LNCaP clone FGC (cell line): Measurements from ENCODE around the gene NPM3.
A peak's percentile ranks its signal among the peaks of the same experiment; 100 is the strongest.

Experiments
- DNase-seq: peaks from one replicate; pipeline ENCODE4 v3.0.0-alpha.2; 2011; ENCODE audit warnings: low read depth
- H3K4me3 ChIP-seq: 2 replicates; pipeline ENCODE4 v1.5.1; 2011; ENCODE audit warnings: mild to moderate bottlenecking, low read depth, low read length, control low read depth
- TF ChIP-seq, protein P1 (sequence below): IDR thresholded peaks from 2 replicates; pipeline ENCODE4 v1.5.1; 2012; ENCODE audit warnings: mild to moderate bottlenecking; ENCODE audit not compliant: control insufficient read depth, insufficient read depth; ENCODE audit errors: extremely low read depth

Gene NPM3, protein sequence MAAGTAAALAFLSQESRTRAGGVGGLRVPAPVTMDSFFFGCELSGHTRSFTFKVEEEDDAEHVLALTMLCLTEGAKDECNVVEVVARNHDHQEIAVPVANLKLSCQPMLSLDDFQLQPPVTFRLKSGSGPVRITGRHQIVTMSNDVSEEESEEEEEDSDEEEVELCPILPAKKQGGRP

DNA sequence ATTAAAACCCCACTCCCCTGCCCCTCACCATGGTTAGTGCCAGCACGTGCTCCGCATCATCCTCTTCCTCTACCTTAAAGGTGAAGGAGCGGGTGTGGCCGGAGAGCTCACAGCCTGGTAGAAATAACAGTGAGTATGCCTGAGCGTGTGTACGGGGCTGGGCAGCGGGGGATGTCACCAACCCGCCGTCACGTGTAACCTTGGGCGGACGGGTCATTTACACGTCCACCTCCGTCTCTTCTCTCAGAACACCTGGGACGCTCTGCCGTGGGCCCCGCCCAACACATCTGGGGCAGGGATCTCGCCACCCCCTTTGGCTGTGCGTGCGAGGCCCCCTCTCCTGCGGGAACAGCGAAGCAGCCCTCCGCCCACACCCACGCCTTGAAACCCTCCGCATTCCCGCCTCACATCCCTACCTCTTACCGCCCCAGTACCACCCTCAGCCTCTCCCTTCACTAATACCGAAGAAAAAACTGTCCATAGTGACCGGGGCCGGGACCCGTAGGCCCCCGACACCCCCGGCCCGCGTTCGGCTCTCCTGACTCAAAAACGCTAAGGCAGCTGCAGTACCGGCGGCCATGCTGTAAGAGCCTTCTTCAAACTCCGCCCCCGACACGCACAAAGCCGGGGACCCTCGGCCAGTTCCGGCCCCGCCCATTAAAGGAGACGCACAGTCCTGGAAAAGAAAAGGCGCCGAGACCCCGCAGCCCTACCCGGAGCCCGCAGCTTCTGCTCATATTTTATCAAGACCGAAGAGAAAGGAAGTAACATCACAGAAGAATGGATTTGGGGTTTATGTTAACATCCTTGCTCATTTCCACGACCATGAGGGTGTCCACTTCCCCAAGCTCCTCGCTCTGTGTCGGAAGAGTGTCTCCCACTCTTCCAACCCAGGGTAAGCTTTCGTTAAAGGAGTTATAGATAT lies at the start of gene NPM3:
TSS of gene NPM3 (minus strand) at position 636 of the 925 bp plus-strand sequence. CDS start at position 580, 56 bp downstream.
- peak within 1 kb of the TSS; percentile 64 for H3K4me3 ChIP-seq
- peak; percentile 26 for DNase-seq
- TF ChIP-seq, protein P1, sequence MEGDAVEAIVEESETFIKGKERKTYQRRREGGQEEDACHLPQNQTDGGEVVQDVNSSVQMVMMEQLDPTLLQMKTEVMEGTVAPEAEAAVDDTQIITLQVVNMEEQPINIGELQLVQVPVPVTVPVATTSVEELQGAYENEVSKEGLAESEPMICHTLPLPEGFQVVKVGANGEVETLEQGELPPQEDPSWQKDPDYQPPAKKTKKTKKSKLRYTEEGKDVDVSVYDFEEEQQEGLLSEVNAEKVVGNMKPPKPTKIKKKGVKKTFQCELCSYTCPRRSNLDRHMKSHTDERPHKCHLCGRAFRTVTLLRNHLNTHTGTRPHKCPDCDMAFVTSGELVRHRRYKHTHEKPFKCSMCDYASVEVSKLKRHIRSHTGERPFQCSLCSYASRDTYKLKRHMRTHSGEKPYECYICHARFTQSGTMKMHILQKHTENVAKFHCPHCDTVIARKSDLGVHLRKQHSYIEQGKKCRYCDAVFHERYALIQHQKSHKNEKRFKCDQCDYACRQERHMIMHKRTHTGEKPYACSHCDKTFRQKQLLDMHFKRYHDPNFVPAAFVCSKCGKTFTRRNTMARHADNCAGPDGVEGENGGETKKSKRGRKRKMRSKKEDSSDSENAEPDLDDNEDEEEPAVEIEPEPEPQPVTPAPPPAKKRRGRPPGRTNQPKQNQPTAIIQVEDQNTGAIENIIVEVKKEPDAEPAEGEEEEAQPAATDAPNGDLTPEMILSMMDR, result no peak

DNA sequence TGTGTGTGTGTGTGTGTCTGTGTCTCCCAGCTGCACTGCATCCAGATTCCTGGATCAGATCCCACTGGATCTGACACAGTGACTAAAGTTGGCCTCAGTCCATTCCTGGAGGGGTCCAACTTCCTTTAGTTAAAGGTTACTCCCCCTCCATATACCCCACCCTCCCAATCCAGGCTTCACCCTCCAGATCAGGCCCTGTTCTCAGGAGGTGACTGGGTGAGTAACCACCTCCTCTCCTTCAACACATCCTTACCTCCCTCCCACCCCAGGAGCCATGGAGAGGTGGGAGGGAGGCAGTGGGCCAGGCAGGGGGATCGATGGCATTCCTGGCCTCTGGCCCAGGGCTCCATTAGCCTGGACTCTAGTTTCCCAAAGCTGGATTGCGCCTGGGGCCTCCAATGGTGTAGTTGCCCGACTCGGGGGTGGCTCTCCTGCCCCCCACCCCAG lies 49.1 kb upstream of the NPM3 start:
- no peak for DNase-seq
- no peak overlapping the region for H3K4me3 ChIP-seq
- TF ChIP-seq, protein P1, result no peak

DNA sequence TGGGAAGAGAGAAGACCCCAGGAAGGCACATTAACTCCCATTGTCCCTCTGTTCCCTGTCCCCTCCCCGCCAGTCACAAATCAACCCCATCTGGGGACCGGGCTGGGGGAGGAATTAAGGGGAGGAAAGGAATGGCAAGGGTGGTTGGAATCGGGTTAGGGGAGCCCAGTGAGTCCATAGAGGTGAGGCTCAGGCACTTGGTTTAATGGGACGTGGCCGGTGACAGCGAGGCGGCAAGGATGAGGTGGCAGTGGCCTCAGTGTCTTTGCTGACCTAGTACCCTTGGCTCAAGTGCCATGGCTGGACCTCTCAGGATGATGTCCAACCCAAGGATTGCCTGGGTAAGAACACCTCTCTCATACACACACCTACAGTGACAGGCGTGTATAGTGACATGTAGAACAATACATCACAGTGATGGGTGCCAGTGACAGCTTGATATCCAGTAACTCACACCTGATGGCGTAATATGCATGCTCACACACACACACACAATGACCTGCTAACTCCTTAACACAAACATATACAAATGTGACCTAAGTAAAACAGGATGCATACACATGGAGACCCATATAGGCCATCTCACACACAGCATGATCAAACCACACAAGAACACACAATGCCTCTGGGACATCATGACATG lies 48.0 kb upstream of the NPM3 start:
- H3K4me3 ChIP-seq, result peak overlapping the region; percentile 36
- TF ChIP-seq, protein P1, result no peak
- no peak for DNase-seq

DNA sequence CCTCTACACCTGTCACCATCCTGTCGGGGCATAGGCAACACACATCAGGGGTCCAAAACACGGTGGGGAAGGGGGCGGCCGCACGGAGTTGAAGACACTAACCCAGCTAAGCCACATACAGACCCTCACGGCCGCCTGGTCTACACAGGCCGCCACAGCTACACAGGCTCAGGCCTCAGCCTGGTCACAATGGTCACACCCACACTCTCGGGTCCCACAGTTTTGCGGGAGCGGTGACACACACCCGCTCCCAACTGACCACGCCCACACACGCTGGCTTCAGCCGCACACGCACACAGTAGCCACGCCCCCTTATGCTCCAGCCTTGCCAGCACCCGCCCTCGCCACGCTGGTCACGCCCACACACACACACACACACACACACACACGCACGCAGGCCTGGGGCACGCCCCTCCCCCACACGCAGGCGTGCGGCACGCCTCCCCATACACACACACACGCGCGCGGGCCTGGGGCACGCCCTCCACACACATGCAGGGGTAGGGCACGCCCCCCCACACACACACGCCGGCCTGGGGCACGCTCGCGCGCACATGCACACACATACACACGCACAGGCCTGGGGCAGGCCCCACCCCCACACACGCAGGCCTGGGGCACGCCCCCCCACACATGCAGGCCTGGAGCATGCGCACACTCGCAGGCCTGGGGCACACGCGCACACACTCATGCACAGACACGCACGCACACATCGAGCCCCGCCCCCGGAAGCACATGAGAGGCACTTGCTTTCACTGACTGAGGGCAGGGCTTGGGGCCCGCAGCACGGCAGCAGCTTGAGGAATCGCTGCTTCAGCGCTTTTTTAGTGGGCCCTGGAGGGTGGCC lies 47.3 kb upstream of the NPM3 start:
- TF ChIP-seq, protein P1, result no peak
- H3K4me3 ChIP-seq, result peak overlapping the region; percentile 36
- DNase-seq, result peak; percentile 45

DNA sequence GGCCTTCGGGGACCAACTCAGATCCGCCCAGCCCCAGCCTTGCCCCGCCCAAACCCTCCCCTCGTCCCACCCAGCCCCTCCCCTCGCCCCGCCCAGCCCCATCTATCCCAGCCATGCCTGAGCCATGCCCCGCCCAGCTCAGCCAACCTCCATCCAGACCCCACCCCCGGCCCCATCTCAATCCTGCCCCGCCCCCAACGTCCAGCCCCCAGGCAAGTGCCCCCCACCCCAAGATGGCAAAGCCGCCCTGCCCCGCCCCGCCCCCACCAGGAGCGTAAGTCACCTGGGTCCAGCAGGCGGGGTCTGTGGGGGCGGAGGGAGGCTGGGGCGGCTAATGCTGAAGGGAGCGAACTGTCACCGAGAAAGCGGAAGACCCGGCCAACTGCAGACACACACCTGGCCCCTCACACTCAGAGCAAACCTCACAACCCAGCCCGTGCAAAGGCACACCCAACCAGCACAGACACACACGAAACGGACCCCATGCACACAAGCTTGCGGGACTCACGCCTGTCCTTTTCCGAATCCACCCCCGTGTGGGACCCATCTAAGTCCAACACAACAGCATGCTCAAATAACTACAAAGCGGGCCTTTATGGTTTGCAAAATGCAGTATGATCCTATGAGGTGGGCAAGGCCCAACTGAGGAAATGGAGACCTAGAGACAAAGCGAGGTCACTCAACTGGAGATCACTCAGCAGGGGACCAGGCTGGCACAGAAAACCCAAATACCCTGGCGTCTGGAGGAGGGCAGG lies 46.5 kb upstream of the NPM3 start:
- no peak overlapping the region for H3K4me3 ChIP-seq
- DNase-seq, result no peak
- TF ChIP-seq, protein P1, result no peak
